GM12801 (cell line): ENCODE data around the gene LPP.

ENCODE experiments used
- TF ChIP-seq, protein P1 (sequence below): IDR thresholded peaks from one replicate; pipeline ENCODE4 v1.5.1; 2011; ENCODE audit warnings: control low read depth; ENCODE audit not compliant: insufficient read length; ENCODE audit errors: extremely low read depth

Gene LPP

DNA sequence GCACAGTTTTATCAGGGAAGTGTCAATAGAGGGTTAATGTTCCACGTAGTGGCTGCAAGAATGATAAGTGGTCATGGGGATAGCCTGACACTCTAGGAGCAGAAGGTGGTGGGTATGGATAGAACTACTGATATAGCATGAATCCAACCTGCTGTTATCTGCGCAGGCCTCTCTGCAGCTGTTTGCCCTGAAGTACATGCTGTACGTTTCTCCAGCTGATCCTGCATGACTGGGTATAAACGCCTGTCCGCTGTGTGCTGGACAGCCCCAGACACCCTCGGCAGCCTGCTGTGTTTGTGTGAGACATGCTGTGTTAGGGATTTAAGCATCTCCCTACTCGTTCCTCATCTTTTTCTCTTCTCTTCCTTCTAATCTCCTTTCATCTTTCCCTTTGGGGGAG lies 87.1 kb downstream of the LPP start:
- TF ChIP-seq, protein P1, sequence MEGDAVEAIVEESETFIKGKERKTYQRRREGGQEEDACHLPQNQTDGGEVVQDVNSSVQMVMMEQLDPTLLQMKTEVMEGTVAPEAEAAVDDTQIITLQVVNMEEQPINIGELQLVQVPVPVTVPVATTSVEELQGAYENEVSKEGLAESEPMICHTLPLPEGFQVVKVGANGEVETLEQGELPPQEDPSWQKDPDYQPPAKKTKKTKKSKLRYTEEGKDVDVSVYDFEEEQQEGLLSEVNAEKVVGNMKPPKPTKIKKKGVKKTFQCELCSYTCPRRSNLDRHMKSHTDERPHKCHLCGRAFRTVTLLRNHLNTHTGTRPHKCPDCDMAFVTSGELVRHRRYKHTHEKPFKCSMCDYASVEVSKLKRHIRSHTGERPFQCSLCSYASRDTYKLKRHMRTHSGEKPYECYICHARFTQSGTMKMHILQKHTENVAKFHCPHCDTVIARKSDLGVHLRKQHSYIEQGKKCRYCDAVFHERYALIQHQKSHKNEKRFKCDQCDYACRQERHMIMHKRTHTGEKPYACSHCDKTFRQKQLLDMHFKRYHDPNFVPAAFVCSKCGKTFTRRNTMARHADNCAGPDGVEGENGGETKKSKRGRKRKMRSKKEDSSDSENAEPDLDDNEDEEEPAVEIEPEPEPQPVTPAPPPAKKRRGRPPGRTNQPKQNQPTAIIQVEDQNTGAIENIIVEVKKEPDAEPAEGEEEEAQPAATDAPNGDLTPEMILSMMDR: no peak

DNA sequence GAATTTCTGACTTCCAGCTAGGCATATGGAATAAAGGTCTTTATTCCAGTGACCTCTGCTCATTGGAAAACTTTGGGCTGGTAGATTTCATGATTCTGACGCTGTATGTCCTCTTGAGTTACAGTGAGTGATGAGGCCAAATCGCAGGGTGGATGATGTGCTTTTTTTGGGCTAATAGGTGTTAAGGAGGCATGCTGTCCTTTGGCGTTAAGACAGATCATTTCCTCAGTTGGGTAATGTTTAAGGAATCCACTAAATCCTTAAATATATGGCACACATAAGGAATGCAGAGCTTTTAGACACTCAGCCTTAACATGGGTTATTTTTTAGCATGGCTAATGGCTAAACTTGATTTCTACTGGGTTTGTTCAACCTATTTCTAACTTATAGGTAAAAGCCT lies 87.9 kb downstream of the LPP start:
- TF ChIP-seq, protein P1: no peak

DNA sequence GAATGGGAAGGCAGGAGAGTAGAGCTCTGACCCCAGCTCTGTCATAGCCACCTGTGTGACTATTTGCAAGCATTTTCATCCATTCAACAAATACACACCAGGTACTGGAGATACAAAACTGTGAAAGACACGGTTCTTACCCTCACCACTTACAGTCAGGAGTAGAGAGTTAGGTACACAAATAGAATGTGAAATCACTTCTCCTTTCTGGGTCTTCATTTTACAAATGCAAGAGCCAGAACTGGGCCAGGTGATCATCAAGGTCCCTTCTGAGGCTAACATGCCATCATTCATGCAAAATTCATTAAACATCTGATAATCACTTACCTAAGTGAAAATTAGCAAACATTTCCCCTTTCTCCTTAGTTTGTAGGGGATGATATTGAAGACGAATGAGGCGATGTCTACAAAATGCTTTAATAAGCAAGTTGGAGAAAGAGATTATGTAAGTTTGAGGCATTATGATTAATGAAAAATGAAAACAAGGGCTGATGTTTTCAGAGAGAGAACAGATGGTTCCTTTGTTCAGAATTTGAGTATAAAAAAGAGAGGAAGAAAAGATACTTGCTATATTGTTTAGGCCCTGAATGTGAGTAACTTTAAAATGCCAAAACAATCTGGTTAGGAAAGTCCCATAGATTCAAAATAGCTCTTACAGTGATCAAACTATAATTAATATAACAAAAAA lies 88.6 kb downstream of the LPP start:
- TF ChIP-seq, protein P1: no peak

DNA sequence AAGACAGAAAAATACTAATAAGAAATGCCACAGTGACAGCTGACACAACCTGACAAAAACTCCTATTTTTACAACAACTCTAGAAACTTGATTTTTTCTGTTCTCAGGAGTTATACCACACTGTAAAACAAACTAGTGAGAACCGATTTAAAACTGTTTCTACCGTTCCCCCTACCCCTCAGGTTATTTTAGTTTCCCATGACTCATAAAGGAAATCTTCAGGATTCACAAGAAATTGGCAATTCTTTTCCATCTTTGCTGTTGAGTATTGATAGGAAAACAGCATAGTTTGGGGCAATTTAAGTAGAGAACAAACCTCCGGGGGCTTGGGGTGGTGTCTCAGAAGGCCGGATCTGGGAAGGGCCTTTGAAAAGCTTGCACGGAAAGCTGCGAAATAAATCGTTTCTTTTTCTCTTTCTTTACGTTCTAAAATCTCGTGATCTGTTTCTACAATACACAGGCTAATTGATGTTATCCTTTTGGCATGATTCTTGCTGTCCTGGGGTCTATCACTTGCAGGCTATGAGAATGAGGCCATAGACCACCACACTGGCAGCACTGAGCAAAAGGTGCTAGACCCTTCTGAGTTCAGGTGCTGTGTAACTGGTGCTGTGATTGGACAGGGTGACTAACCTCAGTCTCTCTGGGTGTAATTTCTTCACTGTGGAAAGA lies 89.3 kb downstream of the LPP start:
- TF ChIP-seq, protein P1: no peak

DNA sequence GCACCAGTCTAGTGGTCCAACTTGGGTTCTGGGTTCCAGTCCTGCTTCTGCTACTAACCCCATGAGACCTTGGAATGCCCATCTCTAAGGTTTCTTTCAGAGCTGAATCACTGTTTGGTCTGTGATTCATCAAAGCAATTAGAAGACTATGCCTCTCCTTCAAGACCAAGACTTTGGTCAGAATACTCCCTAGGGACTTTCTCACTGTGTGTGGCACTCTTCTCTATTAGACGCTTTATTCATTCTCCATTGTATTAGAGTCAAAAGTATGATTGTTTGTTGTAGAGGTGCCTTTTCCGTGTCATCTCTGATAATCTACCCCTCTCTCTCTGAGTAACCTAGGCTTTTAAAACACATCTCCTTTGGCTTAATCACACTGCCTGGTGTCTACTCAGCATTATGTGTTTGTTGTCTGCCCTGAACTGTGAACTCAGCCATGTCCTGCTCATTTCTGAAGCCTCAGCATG lies 90.5 kb downstream of the LPP start:
- TF ChIP-seq, protein P1: no peak

DNA sequence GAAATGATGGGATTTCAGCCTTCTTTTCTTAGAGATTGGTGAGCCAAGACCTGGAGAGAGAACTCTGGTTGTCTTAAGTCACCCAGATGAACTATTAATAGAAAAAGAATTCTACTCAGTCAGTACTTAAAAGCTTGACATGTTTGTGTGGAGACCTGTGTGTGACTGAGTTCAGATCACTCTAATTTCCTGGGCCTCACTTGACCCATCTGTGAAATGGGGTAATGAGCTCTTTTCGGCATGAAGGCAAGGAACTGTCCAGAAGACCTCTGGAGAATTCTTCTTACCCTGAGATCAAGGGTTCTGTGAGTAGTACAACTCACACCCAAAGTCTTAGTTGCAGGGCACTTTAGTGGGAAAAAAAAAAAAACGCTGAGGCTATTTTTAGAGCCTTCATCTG lies 92.9 kb downstream of the LPP start:
- TF ChIP-seq, protein P1: no peak

DNA sequence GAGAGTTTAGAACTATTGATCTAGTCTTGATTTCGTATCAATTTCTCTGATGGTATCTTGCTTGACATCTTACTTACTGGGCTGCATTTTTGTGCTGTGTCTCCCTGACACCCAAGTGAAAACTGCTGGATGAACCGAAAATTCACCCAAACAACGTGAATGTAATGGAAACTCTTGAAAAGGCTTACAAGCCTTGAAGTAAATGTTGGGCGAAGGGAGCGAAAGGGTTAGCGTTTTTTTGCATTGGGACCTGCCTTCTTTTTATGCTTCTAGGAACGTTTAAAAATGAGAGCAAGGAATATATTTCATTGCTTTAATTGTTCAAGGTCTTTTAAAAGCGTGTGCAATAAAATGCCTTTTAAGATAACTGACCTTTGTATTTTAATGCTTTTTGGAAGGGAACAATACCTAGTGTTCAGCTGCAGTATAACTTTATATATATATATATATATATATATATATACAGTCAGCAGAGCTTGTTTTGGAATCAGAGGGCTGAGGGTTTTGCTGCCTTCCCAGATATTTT lies 94.1 kb downstream of the LPP start:
- TF ChIP-seq, protein P1: no peak
